Neural cell (in vitro differentiated cells): ENCODE data around the gene ARHGEF26. TPM values are rescaled to one million over a fixed set of nuclear protein-coding genes. Genes with fewer than 3 reads are reported as not detected.
"Not testable (repeated sequence)": the region's sequence is repeated elsewhere in the genome, so short reads cannot be mapped to it uniquely, and the experiment has no call there.

Experiments used
- H2AFZ ChIP-seq: fragments of 200-600, 300-800 bp; sonication (generic), shearing (Covaris generic); 2 replicates; pipeline ENCODE4 v1.6.0; 2014; ENCODE audit warnings: low read depth, mild to moderate bottlenecking, antibody characterized with exemption, low read length, moderate library complexity
- H3F3A ChIP-seq: fragments of 200-600 bp; shearing (Covaris generic); 2 replicates; pipeline ENCODE4 v1.6.1; 2016; ENCODE audit warnings: mild to moderate bottlenecking, moderate library complexity, mixed read lengths, antibody characterized with exemption, low read length; ENCODE audit not compliant: insufficient read depth, poor library complexity, severe bottlenecking
- H3K27ac ChIP-seq: fragments of 200-600, 300-800 bp; sonication (generic), shearing (Covaris generic); 2 replicates; pipeline ENCODE4 v1.5.1; 2014; ENCODE audit warnings: mild to moderate bottlenecking, low read length, moderate library complexity
- H3K27me3 ChIP-seq: fragments of 300-800, 200-600 bp; sonication (generic), shearing (Covaris generic); 2 replicates; pipeline ENCODE4 v1.6.0; 2014; ENCODE audit warnings: mild to moderate bottlenecking, low read depth, low read length, moderate library complexity; ENCODE audit not compliant: insufficient read depth
- H3K36me3 ChIP-seq: fragments of 300-800, 200-600 bp; sonication (generic), shearing (Covaris generic); 2 replicates; pipeline ENCODE4 v1.5.1; 2014; ENCODE audit warnings: mild to moderate bottlenecking, antibody characterized with exemption, low read length, moderate library complexity; ENCODE audit not compliant: insufficient read depth
- H3K4me2 ChIP-seq: fragments of 300-800, 200-600 bp; sonication (generic), shearing (Covaris generic); 2 replicates; pipeline ENCODE4 v1.6.0; 2014; ENCODE audit warnings: mild to moderate bottlenecking, low read length
- H3K4me3 ChIP-seq: fragments of 300-800, 200-600 bp; sonication (generic), shearing (Covaris generic); 2 replicates; pipeline ENCODE4 v1.5.1; 2014; ENCODE audit warnings: mild to moderate bottlenecking, low read length, moderate library complexity
- H3K79me2 ChIP-seq: fragments of 200-600 bp; shearing (Covaris generic); replicated peaks from 2 replicates; pipeline ENCODE4 v1.6.0; 2014; ENCODE audit warnings: mild to moderate bottlenecking, low read length, moderate library complexity; ENCODE audit not compliant: insufficient read depth
- H3K9ac ChIP-seq: fragments of 300-800, 200-600 bp; sonication (generic), shearing (Covaris generic); 2 replicates; pipeline ENCODE4 v1.6.1; 2016; ENCODE audit warnings: mild to moderate bottlenecking, low read length, mixed read lengths
- H3K9me2 ChIP-seq: fragments of 200-600 bp; shearing (Covaris generic); 2 replicates; pipeline ENCODE4 v1.6.1; 2016; ENCODE audit warnings: mild to moderate bottlenecking, low read length, mixed read lengths; ENCODE audit not compliant: insufficient read depth
- H3K9me3 ChIP-seq: fragments of 200-600, 300-800 bp; sonication (generic), shearing (Covaris generic); 2 replicates; pipeline ENCODE4 v1.6.1; 2016; ENCODE audit warnings: mild to moderate bottlenecking, mixed run types, low read length, moderate library complexity, mixed read lengths
- H4K20me1 ChIP-seq: fragments of 200-600 bp; shearing (Covaris generic); 2 replicates; pipeline ENCODE4 v1.6.1; 2016; ENCODE audit warnings: mild to moderate bottlenecking, mixed run types; ENCODE audit not compliant: insufficient read depth
- CTCF ChIP-seq: fragments of 450-650 bp; IDR thresholded peaks from 2 replicates; pipeline ENCODE4 v1.5.1; 2014; ENCODE audit warnings: antibody characterized with exemption, mild to moderate bottlenecking, moderate library complexity; ENCODE audit not compliant: poor library complexity, severe bottlenecking
- EZH2 ChIP-seq: fragments of 200-600, 300-800 bp; shearing (Covaris generic), sonication (generic); IDR thresholded peaks from 2 replicates; pipeline ENCODE4 v1.6.1; 2014; ENCODE audit warnings: antibody characterized with exemption, low read length, borderline replicate concordance, mild to moderate bottlenecking; ENCODE audit not compliant: insufficient read depth, poor library complexity, severe bottlenecking
- MXI1 ChIP-seq: fragments of 450-650 bp; conservative IDR thresholded peaks from 2 replicates; pipeline ENCODE4 v1.6.1; 2014; ENCODE audit warnings: antibody characterized with exemption, mild to moderate bottlenecking; ENCODE audit not compliant: poor library complexity, severe bottlenecking
- POLR2AphosphoS5 ChIP-seq: IDR thresholded peaks from 2 replicates; pipeline ENCODE4 v1.6.1; 2012
- REST ChIP-seq: IDR thresholded peaks from 2 replicates; pipeline ENCODE4 v1.6.1; 2012; ENCODE audit warnings: borderline replicate concordance
- TAF1 ChIP-seq: IDR thresholded peaks from 2 replicates; pipeline ENCODE4 v1.6.1; 2012; ENCODE audit warnings: low read depth
- polyA plus RNA-seq: library from polyadenylated mRNA; depleted of rRNA; stranded (reverse); fragments of >200 nt; gene quantifications from 2 replicates; pipeline ENCODE4 v1.2.3, GENCODE V29; 2014

The ARHGEF26 gene
- polyA plus RNA-seq, 1 donor from 2014 or later, result 5.7 TPM

GRCh38 chr3:154085799-154086198, 35.4 kb upstream of the ARHGEF26 start (continued):
- no peak for TF ChIP-seq POLR2AphosphoS5

- H3K9me3 ChIP-seq, result no peaks in the 10 kb centered on the region
- TF ChIP-seq EZH2 (no peak), TAF1 (no peak), MXI1 (no peak), CTCF (no peak), REST (no peak)
- H3F3A ChIP-seq, result no peaks in the 10 kb centered on the region
- no peak overlapping the region for H3K4me3 ChIP-seq
- H3K36me3 ChIP-seq, result no peaks in the 10 kb centered on the region
- no peaks in the 10 kb centered on the region for H3K27me3 ChIP-seq
- H3K9ac ChIP-seq, result no peak overlapping the region
- no peak overlapping the region for H2AFZ ChIP-seq
- no peak overlapping the region for H3K4me2 ChIP-seq
- no peaks in the 10 kb centered on the region for H4K20me1 ChIP-seq
- H3K27ac ChIP-seq, result no peak overlapping the region
- no peaks in the 10 kb centered on the region for H3K79me2 ChIP-seq
- H3K9me2 ChIP-seq, result no peaks in the 10 kb centered on the region
These were observed 34.9 kb upstream of the ARHGEF26 start for GRCh38 chr3:154086286-154086685.

- not testable (repeated sequence) for H3K27me3 ChIP-seq, H3K4me3 ChIP-seq, H2AFZ ChIP-seq, H3K9me3 ChIP-seq, H4K20me1 ChIP-seq, H3K79me2 ChIP-seq, H3K9ac ChIP-seq, H3K27ac ChIP-seq, H3K9me2 ChIP-seq, H3K36me3 ChIP-seq, H3F3A ChIP-seq, H3K4me2 ChIP-seq
These were observed 33.3 kb upstream of the ARHGEF26 start for GRCh38 chr3:154087756-154088480.
